ENCODE measurements around the gene INPP5J. TPM values are rescaled to one million over a fixed set of nuclear protein-coding genes. Genes with fewer than 3 reads are reported as not detected.

The INPP5J gene
- total and polyA plus RNA-seq, 2 of the 13 experiments (the other 11 are each of a cell fraction or from before 2014, with no cell fraction given), result 0.24 to 1.1 TPM

- TF ChIP-seq TFE3 (CRISPR knock-in tag; IDR thresholded peaks at IDR 0.05), result peak; percentile 98
- peak; percentile 65 for TF ChIP-seq SAP130 (CRISPR knock-in tag; IDR thresholded peaks at IDR 0.05; ENCODE audit: low read depth)
- 0 out of 2 replicates have a peak, but pooled peaks have one; percentile 65 for TF ChIP-seq IKZF5 (CRISPR knock-in tag; IDR thresholded peaks at IDR 0.05)
- no peak for TF ChIP-seq ZHX1 (CRISPR knock-in tag; IDR thresholded peaks at IDR 0.05; ENCODE audit: low read depth)
- TF ChIP-seq TEAD3 (CRISPR knock-in tag; optimal IDR thresholded peaks at IDR 0.05; ENCODE audit: borderline replicate concordance), result peak; percentile 68
- TF ChIP-seq ZFP37 (CRISPR knock-in tag; IDR thresholded peaks at IDR 0.05; ENCODE audit: borderline replicate concordance), result peak; percentile 69; the same call in 1 of the 2 replicates
- no peak for TF ChIP-seq ZNF597 (CRISPR knock-in tag; IDR thresholded peaks at IDR 0.05)
- peak; percentile 80; the same call in 1 of the 2 replicates for TF ChIP-seq FOXO1 (CRISPR knock-in tag; IDR thresholded peaks at IDR 0.05)
- TF ChIP-seq ARNT2 (CRISPR knock-in tag; IDR thresholded peaks at IDR 0.05; ENCODE audit: low read depth), result 0 out of 2 replicates have a peak, but pooled peaks have one; percentile 28
- TF ChIP-seq ZNF260 (CRISPR knock-in tag; IDR thresholded peaks at IDR 0.05; ENCODE audit: borderline replicate concordance, low read depth), result no peak
- TF ChIP-seq ASH2L (IDR thresholded peaks at IDR 0.05; ENCODE audit: insufficient read length, low read depth, low read length), result peak; percentile 35
- TF ChIP-seq ZGPAT (CRISPR knock-in tag; IDR thresholded peaks at IDR 0.05), result peak; percentile 46; the same call in 1 of the 2 replicates
- 0 out of 2 replicates have a peak, but pooled peaks have one; percentile 45 for TF ChIP-seq ISL2 (CRISPR knock-in tag; IDR thresholded peaks at IDR 0.05)
- no peak for TF ChIP-seq ZFP36L1 (CRISPR knock-in tag; IDR thresholded peaks at IDR 0.05)
- TF ChIP-seq ZNF790 (CRISPR knock-in tag; IDR thresholded peaks at IDR 0.05; ENCODE audit: borderline replicate concordance), result 0 out of 2 replicates have a peak, but pooled peaks have one; percentile 41
- TF ChIP-seq TARDBP (CRISPR knock-in tag; IDR thresholded peaks at IDR 0.05), result peak; percentile 93
- peak; percentile 61; the same call in 1 of the 2 replicates for TF ChIP-seq SALL2 (CRISPR knock-in tag; IDR thresholded peaks at IDR 0.05)
- TF ChIP-seq ZFP36 (IDR thresholded peaks at IDR 0.05; ENCODE audit: borderline replicate concordance, low read depth, low read length, partially characterized antibody), result no peak
- TF ChIP-seq ZFY (CRISPR knock-in tag; IDR thresholded peaks at IDR 0.05), result peak; percentile 62
- peak; percentile 83 for TF ChIP-seq TBX2 (CRISPR knock-in tag; IDR thresholded peaks at IDR 0.05; ENCODE audit: borderline replicate concordance)
- TF ChIP-seq HNF4G (IDR thresholded peaks at IDR 0.05; ENCODE audit: borderline replicate concordance, low read depth, low read length), result peak; percentile 73
- TF ChIP-seq HNF4G (CRISPR knock-in tag; IDR thresholded peaks at IDR 0.05; ENCODE audit: borderline replicate concordance, low read depth), result peak; percentile 86
Measured at GRCh38 chr22:31079095-31079642, 43.6 kb upstream of the INPP5J start (continued).
